GM18519 (cell line): Measurements from ENCODE around the gene TCN1.
"Not testable (repeated sequence)": the region's sequence is repeated elsewhere in the genome, so short reads cannot be mapped to it uniquely, and the experiment has no call there.

ENCODE experiments used
- ATAC-seq: cut with Tn5 transposase; IDR thresholded peaks from one replicate; pipeline ENCODE4 v1.9.1; 2021; ENCODE audit warnings: mild to moderate bottlenecking, moderate library complexity; ENCODE audit not compliant: unreplicated experiment, low FRiP score

TCN1 gene

DNA sequence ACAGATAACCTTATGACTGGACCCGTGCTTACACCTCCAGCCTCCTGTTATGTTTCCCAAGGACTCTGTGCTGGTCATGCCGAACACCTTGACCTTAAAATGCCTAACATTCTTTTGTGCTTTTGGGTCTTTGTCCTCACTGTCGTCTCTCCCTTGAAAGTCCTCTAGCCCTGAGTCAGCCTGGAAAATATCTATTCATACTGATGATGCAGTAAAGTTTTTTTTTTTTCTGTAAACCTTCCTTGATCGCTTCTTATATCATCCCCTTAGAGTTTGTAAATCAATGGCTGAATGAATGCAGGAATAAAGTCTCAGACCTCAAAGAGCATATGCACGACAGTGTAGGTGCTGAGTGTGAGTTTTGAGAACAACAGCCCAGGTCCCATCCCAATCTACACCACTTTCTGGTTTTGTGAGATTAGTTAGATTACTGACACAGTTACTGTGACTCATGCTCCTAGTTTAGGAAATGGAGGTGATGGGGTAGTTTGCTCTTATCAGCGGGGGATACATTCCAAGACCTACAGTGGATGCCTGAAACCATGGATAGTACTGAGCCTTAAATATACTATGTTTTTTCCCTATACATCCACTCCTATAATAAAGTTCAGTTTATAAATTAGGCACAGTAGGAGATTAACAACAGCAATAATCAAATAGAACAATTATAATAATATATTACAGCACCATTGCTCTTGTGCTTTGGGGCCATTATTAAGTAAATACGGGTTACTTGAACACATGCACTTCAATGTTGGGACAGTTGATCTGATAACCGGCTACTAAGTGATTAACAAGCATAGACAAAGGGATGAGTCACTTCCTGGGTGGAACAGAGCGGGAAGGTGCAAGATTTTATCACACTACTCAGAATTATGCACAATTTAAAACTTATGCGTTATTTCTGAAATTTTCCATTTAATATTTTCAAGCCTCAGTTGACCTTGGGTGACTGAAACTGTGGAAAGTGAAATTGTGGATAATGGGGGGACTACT is 8.6 kb downstream of the TCN1 start:
- ATAC-seq, result no peak

DNA sequence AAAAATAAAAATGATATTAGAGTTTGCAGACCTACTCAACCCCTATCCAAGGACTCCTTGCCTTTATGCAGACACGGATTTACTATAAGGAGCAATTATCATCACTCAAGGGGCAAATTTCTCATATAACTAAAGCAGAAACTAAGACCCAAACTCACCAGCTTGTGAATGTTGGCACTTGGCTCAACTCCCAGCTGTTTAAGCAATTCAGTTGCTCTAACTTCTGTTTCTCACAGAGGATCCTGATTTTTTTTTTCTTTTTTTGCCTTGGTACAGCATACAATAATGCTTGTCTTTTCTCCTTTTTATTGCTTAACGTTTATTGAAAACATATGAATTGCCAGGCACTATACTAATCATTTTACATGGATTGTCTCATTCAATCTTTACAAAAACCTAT is 11.4 kb downstream of the TCN1 start:
- no peak for ATAC-seq

GRCh38 chr11:59851416-59851815 is 14.9 kb downstream of the TCN1 start:
- not testable (repeated sequence) for ATAC-seq

GRCh38 chr11:59849551-59849950 is 16.7 kb downstream of the TCN1 start:
- not testable (repeated sequence) for ATAC-seq

DNA sequence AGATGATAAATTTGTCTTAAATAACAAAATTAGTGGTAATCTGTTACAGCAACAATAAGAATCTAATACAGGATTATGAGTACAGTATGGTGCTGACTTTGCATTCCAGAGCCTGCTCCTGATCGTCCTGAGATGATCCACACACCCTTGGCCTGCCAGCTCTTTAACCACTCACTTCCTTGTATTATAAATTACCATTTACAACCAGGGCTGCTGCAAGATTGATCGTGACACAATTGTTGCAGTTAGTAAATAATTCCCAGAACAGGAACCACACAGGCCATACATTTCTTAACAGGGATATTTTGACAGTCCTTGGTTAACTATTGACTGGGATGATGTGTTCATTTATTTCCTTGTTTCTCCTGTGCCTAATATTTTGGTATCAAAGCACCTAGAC is 17.2 kb downstream of the TCN1 start:
- no peak for ATAC-seq

DNA sequence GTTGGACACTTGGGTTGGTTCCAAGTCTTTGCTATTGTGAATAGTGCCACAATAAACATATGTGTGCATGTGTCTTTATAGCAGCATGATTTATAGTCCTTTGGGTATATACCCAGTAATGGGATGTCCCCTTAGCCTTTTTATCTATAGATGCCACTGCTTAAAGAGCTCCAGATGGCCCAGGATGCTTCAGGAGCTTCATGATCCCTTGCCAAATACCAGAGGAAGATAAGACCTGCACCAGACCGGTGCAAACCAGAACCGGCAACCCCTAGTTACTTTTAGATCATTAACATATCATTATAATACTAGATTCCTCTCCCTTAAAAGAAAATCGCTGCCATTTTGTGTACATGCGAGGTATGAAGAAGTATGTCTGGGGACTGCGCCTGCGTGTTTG is 17.8 kb downstream of the TCN1 start:
- ATAC-seq, result not testable (repeated sequence)

GRCh38 chr11:59847626-59848025 is 18.7 kb downstream of the TCN1 start:
- ATAC-seq, result no peak

DNA sequence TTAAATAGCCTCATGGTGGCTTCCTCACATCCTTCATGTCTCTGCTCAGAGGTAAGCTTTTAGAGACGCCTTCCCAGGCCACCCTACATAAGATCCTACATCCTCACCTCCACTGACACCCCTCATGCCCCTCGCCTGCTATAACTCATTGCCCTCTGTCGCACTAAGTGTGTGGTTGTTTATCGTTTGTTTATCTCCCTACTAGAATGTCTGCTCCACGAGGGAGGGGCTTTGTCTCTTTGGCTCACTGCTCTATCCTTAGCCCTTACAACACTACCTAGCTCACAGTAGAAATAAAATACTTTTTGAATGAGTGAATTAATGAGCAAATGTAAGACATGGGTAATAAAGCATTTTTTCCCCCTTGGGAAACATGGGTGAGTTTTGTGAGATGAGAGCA is 19.7 kb downstream of the TCN1 start:
- ATAC-seq, result no peak

DNA sequence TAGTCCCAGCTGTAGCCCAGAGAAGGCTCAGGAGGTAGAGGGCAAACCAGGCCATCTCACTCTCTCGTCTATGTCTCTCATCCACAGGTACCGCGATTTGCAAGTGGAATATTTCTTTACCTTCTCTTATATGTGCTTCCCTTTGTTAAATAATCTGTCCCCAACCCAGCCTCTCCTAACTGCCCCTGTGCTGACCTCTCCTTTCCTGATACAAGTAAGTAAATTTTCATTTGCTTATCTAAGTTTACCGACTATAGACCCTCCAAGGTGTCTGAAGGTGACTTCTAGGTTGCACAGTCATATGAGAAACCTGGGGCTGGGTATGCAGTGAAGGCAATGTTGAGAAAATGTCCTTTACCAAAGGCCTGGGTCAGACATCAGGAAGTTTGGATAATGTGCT is 20.9 kb downstream of the TCN1 start, which contains the start of gene CBLIF:
Gene CBLIF (minus strand): TSS at position 101 of the 400 bp plus-strand sequence. CDS start 46 bp downstream, at position 55.
- ATAC-seq, result no peak

GRCh38 chr11:59842316-59842715 is 24.0 kb downstream of the TCN1 start:
- ATAC-seq, result no peak

DNA sequence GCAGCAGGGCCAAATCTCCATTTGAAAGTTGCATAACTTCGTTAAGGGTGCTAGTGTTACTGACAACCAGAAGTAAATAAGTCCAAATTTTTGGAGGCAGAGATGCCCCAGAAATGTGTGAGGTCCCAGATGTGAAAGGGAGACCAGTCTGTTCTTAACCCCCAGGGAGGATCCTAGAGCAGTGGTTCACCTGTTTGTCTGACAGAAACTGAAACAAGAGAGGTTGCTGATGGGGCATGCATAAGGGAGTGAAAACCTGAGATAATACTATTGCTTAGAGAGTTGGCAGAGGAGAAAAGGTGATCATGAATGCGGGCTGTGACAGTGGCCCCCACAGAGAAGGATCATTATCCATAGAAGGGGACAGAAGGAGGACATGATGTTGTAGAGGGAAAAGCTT is 24.8 kb downstream of the TCN1 start:
- ATAC-seq, result no peak

DNA sequence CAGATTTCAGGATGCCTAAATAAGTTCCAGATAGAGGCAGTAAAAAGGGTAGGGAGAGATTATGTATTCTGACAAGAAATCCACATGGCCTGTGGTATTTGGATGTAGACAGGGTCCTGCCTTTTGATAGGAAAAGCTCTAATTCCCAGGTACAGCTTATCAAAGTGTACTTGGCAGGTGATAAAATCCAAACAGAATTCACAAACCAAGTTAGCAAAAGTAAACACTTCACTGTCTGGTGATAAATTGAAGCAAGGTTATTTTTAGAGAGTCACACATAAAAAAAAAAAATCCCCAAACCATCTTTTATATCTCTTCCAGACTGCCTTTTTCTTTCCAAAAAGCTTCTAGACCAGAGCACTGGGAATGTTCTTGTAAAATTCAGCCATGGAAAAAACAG is 26.7 kb downstream of the TCN1 start:
- ATAC-seq, result no peak

- ATAC-seq, result no peak
Observed at GRCh38 chr11:59833602-59834001, 32.7 kb downstream of the TCN1 start.

GRCh38 chr11:59829358-59829757 is 36.9 kb downstream of the TCN1 start:
- no peak for ATAC-seq

GRCh38 chr11:59822989-59823566 is 43.2 kb downstream of the TCN1 start:
- ATAC-seq, result peak; percentile 64

DNA sequence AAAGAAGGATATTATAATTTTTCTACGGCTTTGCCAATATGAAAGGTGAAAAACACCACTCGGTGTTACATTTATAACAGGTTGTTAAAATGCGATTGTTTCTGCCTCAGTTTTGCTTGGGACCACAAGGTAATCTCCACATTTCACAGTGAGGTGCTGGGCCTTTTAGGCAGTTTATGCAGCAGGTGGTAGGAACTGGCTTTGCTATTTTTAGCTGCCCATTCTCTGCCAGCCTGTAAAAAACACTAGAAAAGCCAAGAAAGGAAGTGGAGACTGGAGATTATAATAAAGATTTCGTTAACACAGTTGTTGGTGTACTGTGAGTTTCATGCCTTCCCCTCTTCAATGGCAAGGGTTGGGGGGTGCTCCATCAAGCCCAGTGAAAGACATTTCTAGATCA is 47.7 kb downstream of the TCN1 start:
- ATAC-seq, result no peak

GRCh38 chr11:59816434-59816833 is 49.9 kb downstream of the TCN1 start:
- ATAC-seq, result not testable (repeated sequence)

- ATAC-seq, result no peak
Observed at GRCh38 chr11:59815754-59816153, 50.5 kb downstream of the TCN1 start.

DNA sequence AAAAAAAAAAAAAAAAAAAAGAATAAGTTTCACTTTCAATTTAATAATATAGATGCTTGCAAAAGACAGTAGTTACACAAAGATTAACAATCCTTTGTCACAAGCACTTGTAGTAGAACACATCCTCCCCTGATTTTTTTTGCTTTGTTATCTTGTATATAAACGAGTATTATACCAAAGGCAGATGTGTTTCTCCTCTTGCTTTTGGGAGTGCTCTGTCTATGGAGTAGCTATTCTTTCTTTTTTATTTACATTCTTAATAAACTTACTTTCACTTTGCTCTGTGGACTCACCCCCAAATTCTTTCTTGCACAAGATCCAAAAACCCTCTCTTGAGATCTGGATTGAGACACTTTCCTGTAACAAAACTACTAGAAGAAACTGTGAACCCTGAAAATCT is 52.3 kb downstream of the TCN1 start:
- ATAC-seq, result no peak

DNA sequence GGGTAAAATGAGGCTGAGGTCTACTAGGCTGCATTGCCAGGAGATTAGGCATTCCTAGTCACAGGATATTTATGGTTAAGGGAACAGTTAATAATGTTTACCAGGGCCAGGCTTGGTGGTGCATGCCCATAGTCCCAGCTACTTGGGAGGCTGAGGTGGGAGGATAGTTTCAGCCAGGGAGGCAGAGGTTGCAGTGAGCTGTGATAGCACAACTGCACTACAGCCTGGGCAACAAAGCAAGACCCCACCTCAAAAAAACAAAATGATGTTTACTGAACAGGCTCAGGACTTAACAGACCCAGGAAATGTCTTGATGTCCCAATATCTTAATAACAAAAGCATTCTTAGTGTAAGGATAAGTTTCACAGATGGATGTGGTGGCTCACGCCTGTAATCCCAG is 52.9 kb downstream of the TCN1 start:
- no peak for ATAC-seq

- no peak for ATAC-seq
Observed at GRCh38 chr11:59812220-59812619, 54.1 kb downstream of the TCN1 start.

DNA sequence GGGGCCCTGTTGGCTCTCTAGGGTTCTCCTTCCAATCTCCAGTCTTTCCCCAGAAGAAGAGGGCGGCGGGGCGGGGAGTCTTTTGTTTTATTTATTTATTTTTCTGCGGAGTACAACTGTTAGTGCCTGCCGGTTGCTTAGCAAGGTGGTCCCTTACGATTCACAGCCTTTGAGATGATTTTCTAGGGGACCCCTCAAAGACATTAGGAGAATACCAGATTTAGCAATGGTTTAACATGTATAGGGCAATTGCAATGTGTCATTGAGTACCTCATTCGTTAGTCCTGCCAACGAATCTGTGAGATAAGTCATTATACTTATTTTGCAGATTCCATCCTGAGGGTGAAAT is 55.4 kb downstream of the TCN1 start:
- no peak for ATAC-seq
